OCI-LY1 (cell line): ENCODE measurements around the gene FAM98B.

Experiments used
- H2AFZ ChIP-seq: fragments of 200-600 bp; sonication (generic), shearing (Covaris generic); 2 replicates; pipeline ENCODE4 v1.6.0; 2014; ENCODE audit warnings: antibody characterized with exemption, mild to moderate bottlenecking, low read length
- H3F3A ChIP-seq: fragments of 200-600 bp; sonication (generic), shearing (Covaris generic); 2 replicates; pipeline ENCODE4 v1.6.0; 2014; ENCODE audit warnings: mild to moderate bottlenecking, antibody characterized with exemption, low read length, moderate library complexity; ENCODE audit not compliant: insufficient read depth
- H3K27ac ChIP-seq: fragments of 200-600 bp; sonication (generic); 2 replicates; pipeline ENCODE4 v1.5.1; 2014; ENCODE audit warnings: low read length, mixed run types, mild to moderate bottlenecking, low read depth; ENCODE audit not compliant: poor library complexity, severe bottlenecking
- H3K27me3 ChIP-seq: fragments of 200-600 bp; sonication (generic); 2 replicates; pipeline ENCODE4 v1.6.0; 2014; ENCODE audit warnings: antibody characterized with exemption, mild to moderate bottlenecking, low read length, moderate library complexity; ENCODE audit not compliant: insufficient read depth
- H3K36me3 ChIP-seq: fragments of 200-600 bp; sonication (generic); 2 replicates; pipeline ENCODE4 v1.6.1; 2014; ENCODE audit warnings: mild to moderate bottlenecking, antibody characterized with exemption, low read length, moderate library complexity, mixed read lengths; ENCODE audit not compliant: insufficient read depth
- H3K4me1 ChIP-seq: fragments of 200-600 bp; sonication (generic); 2 replicates; pipeline ENCODE4 v1.5.1; 2014; ENCODE audit warnings: mild to moderate bottlenecking, low read length, moderate library complexity; ENCODE audit not compliant: insufficient read depth, severe bottlenecking
- H3K4me2 ChIP-seq: fragments of 200-600 bp; sonication (generic), shearing (Covaris generic); 2 replicates; pipeline ENCODE4 v1.6.1; 2014; ENCODE audit warnings: low read length
- H3K4me3 ChIP-seq: fragments of 200-600 bp; sonication (generic); 2 replicates; pipeline ENCODE4 v1.5.1; 2014; ENCODE audit warnings: low read length, low read depth, mild to moderate bottlenecking, mixed read lengths; ENCODE audit not compliant: poor library complexity, severe bottlenecking
- H3K79me2 ChIP-seq: fragments of 200-600 bp; shearing (Covaris generic); 2 replicates; pipeline ENCODE4 v1.6.1; 2016; ENCODE audit warnings: mixed run types, low read length, mixed read lengths; ENCODE audit not compliant: insufficient read depth
- H3K9ac ChIP-seq: fragments of 200-600 bp; sonication (generic), shearing (Covaris generic); 2 replicates; pipeline ENCODE4 v1.6.1; 2014; ENCODE audit warnings: mild to moderate bottlenecking, low read length, mixed read lengths
- H3K9me2 ChIP-seq: fragments of 200-600 bp; sonication (generic), shearing (Covaris generic); 2 replicates; pipeline ENCODE4 v1.6.1; 2014; ENCODE audit warnings: low read depth, mild to moderate bottlenecking, low read length, mixed read lengths
- H3K9me3 ChIP-seq: fragments of 200-600 bp; shearing (Covaris generic); 2 replicates; pipeline ENCODE4 v1.6.1; 2014; ENCODE audit warnings: low read length, mixed read lengths
- H4K20me1 ChIP-seq: fragments of 200-600 bp; sonication (generic), shearing (Covaris generic); 2 replicates; pipeline ENCODE4 v1.6.0; 2016; ENCODE audit warnings: mild to moderate bottlenecking, low read length; ENCODE audit not compliant: insufficient read depth
- EZH2 ChIP-seq: fragments of 200-600 bp; sonication (generic), shearing (Covaris generic); IDR thresholded peaks from 2 replicates; pipeline ENCODE4 v1.8.0; 2017; ENCODE audit warnings: borderline replicate concordance, mixed run types, mild to moderate bottlenecking, antibody characterized with exemption, low read length, moderate library complexity, mixed read lengths
- TF ChIP-seq, protein P1 (sequence below): fragments of 200-600 bp; sonication (generic), shearing (Covaris generic); IDR thresholded peaks from 2 replicates; pipeline ENCODE4 v1.5.1; 2017; ENCODE audit warnings: mild to moderate bottlenecking, antibody characterized with exemption, low read length, moderate library complexity, mixed read lengths

Gene FAM98B

DNA sequence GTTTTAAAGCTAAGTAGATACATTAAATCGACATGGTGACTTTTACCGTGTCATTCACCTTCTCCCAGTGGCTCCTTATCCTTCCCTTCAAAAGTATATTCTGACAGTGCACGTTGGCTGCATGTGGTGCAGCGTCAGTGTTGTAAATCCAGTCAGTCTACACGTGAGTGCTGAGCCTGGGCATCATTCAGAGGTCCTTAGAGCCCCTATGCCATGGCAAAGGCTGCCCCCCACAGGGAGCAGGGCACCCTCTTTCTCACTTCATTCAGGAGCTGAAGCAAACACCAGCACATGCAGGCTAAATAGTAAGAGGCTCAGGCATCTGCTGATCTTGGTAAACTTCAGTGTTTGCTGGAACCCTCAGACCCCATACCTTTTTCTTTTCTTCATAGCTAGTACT lies 67.4 kb downstream of the FAM98B start:
- no peaks in the 10 kb centered on the region for H4K20me1 ChIP-seq
- H3K9me2 ChIP-seq = no peaks in the 10 kb centered on the region
- no peak overlapping the region for H3K9ac ChIP-seq

GRCh38 chr15:38522922-38523321 lies 69.0 kb downstream of the FAM98B start:
- Histone ChIP-seq H3K4me3 (no peak overlapping the region), H3K9me2 (no peaks in the 10 kb centered on the region), H3K4me2 (no peak overlapping the region), H3K36me3 (no peaks in the 10 kb centered on the region), H3K27ac (no peak overlapping the region), H3K4me1 (no peaks in the 10 kb centered on the region), H3F3A (no peaks in the 10 kb centered on the region), H3K9ac (no peak overlapping the region), H4K20me1 (no peaks in the 10 kb centered on the region), H2AFZ (no peak overlapping the region), H3K9me3 (no peaks in the 10 kb centered on the region), H3K27me3 (no peaks in the 10 kb centered on the region), H3K79me2 (no peaks in the 10 kb centered on the region)
- TF ChIP-seq, protein P1, sequence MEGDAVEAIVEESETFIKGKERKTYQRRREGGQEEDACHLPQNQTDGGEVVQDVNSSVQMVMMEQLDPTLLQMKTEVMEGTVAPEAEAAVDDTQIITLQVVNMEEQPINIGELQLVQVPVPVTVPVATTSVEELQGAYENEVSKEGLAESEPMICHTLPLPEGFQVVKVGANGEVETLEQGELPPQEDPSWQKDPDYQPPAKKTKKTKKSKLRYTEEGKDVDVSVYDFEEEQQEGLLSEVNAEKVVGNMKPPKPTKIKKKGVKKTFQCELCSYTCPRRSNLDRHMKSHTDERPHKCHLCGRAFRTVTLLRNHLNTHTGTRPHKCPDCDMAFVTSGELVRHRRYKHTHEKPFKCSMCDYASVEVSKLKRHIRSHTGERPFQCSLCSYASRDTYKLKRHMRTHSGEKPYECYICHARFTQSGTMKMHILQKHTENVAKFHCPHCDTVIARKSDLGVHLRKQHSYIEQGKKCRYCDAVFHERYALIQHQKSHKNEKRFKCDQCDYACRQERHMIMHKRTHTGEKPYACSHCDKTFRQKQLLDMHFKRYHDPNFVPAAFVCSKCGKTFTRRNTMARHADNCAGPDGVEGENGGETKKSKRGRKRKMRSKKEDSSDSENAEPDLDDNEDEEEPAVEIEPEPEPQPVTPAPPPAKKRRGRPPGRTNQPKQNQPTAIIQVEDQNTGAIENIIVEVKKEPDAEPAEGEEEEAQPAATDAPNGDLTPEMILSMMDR = no peak
- TF ChIP-seq EZH2 = no peak

More for the DNA sequence above, 67.4 kb downstream of the FAM98B start:
- Histone ChIP-seq H3K36me3 (no peaks in the 10 kb centered on the region), H3K4me1 (no peaks in the 10 kb centered on the region), H2AFZ (no peak overlapping the region), H3K9me3 (no peaks in the 10 kb centered on the region), H3K27ac (no peak overlapping the region), H3K4me3 (no peak overlapping the region), H3F3A (no peaks in the 10 kb centered on the region), H3K79me2 (no peaks in the 10 kb centered on the region), H3K4me2 (no peak overlapping the region), H3K27me3 (no peaks in the 10 kb centered on the region)
- TF ChIP-seq, protein P1 = no peak; the same call in 1 of the 2 replicates
- TF ChIP-seq EZH2 = no peak

DNA sequence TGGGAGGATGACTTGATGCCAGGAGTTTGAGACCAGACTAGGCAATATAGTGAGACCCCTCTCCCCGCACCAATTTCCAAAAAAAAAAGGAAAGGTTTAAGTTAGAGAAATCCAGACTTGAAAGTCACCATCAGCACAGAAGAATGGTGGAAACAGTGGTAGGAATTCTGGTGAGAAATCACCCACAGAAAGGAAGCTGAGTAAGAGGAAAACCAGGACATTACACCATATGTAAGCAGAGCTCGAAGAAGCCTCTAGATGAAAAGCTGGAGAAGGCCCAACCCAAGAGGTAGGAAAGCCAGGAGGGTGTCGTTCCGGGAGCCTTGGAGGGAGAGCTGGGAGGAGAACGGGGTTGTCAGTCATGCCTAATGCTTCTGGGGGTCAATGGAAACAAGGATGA lies 70.2 kb downstream of the FAM98B start:
- no peak overlapping the region for H3K27ac ChIP-seq
- H3K9me3 ChIP-seq = no peaks in the 10 kb centered on the region
- H3K27me3 ChIP-seq = no peaks in the 10 kb centered on the region
- H2AFZ ChIP-seq = no peak overlapping the region
- TF ChIP-seq EZH2 = no peak
- TF ChIP-seq, protein P1 = no peak
- no peaks in the 10 kb centered on the region for H4K20me1 ChIP-seq
- no peak overlapping the region for H3K4me2 ChIP-seq
- no peaks in the 10 kb centered on the region for H3K4me1 ChIP-seq
- H3K9me2 ChIP-seq = no peaks in the 10 kb centered on the region
- H3F3A ChIP-seq = no peaks in the 10 kb centered on the region
- no peak overlapping the region for H3K9ac ChIP-seq
- H3K79me2 ChIP-seq = no peaks in the 10 kb centered on the region
- H3K4me3 ChIP-seq = no peak overlapping the region
- no peaks in the 10 kb centered on the region for H3K36me3 ChIP-seq
